Measurements from ENCODE around the gene IGF2.

The IGF2 gene

DNA sequence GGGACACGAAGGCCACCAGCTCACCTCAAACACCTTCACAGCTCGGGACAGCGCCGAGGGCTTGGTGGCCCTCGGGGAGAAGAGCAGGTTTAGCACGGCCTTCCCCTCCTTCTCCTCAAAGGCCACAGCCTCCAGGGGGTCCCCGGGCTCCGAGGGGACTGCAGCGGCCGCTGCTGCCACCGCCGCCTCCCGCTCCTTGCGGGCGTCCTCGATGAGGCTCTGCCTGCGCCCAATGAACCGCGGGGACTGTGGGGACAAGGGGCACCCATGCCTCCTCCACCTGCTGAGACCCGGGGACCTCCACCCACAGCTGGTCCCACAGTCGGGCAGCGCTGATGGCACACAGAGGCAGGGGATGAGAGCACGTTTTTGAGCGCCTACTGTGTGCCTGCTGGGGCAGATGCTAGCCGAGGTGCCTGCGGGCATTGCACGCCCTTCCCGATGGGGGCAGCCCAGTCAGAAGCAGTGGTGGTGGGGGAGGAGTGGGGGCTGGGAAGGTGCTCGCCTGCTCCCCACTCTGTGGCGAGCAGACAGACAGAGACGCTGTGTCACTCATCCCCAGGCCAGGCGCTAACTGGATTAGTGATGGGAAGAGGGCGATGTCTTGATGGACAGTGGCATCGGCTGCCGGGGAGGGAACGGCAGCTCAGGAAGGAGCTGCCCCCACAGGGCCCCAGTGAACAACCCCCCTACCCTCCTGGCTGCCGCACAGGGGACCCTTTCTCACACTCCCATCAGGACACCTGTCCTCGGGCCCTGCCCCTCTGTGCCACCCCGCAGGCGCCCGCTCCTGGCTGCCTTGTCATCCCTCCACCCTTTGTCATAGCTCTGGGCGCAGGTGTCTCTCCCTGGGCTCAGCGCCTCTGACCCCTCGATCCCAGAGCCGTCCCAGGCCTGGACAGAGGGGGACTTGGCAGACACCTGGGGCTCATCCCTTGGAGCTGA lies 30.7 kb upstream of the IGF2 start:
- no peak for DNase-seq (ENCODE audit: low read depth)

- no peak for DNase-seq (ENCODE audit: low read depth)
Observed at GRCh38 chr11:2169005-2169378, 29.8 kb upstream of the IGF2 start.

DNA sequence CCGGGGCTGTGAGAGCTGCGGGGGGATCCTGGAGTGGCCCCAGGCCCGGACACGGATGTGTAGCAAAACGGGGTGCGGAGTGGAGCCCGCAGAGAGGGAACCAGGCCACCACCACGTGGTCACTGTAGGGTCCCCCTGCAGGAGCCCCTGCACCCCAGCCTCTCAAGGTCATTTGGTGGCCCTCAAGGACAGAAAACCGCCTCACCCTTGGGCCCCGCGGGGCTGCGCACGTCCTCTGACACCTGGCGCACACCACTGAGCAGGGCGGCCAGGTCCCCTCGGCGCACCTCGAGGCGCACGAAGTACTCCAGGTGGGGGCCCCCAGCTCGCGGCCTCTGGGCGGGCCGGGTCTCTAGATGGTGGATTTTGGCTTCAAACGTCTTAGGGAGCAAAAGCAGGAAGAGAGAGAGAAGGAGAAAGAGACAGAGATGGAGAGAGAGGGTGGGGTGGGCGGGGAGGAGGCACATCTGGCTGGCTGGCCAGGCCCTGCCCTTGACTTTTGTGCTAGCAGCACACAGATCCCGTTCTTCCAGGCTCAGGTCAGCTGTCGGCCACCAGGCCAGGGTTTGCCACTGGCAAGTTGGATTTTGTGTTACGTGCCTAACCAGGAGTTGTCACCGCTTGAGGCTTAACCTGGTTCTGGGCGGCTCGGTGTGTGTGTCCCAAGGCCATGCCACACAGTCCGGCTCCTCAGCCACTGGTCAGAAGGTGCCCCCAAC lies 29.3 kb upstream of the IGF2 start:
- DNase-seq (ENCODE audit: low read depth) = no peak

- DNase-seq (ENCODE audit: low read depth) = no peak
Observed at GRCh38 chr11:2167141-2168045, 28.2 kb upstream of the IGF2 start.

- no peak for DNase-seq (ENCODE audit: low read depth)
Observed at GRCh38 chr11:2166091-2166851, 27.1 kb upstream of the IGF2 start.

- no peak for DNase-seq (ENCODE audit: low read depth)
Observed at GRCh38 chr11:2165571-2165970, 26.4 kb upstream of the IGF2 start.

DNA sequence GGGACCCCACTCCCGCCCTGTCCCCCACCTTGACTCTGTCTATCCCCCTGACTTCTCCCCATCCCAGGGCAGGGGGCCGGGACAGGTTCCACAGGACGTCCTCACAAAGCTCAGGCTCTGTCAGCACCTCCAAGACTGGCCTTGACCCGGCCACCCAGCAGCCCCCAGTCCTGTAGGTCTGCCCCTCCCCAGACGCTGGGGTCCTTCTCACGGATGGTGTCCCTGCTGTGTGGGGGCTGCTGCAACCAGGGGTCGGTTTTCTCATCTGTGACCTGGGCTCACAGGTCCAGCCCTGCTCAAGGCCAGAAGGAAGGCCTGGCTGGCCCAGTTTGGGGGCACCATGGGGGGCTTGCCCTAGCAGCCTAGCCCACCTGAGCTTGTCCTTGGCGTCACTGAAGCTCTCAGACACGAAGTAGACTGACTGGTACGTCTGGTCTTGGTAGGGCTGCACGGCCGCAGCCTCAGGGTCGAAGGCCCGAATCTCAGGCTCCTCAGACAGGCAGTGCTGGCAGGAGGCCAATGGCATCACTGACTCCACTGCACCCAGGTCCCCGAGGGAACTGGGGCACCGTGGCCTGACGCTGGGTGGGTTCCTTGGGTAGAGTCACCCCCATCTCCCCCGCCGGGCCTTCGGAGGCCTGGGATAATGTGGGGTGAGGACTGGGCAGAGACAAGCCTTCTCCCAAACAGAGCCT lies 25.8 kb upstream of the IGF2 start:
- no peak for DNase-seq (ENCODE audit: low read depth)

- no peak for DNase-seq (ENCODE audit: low read depth)
Observed at GRCh38 chr11:2164081-2164480, 24.9 kb upstream of the IGF2 start.

DNA sequence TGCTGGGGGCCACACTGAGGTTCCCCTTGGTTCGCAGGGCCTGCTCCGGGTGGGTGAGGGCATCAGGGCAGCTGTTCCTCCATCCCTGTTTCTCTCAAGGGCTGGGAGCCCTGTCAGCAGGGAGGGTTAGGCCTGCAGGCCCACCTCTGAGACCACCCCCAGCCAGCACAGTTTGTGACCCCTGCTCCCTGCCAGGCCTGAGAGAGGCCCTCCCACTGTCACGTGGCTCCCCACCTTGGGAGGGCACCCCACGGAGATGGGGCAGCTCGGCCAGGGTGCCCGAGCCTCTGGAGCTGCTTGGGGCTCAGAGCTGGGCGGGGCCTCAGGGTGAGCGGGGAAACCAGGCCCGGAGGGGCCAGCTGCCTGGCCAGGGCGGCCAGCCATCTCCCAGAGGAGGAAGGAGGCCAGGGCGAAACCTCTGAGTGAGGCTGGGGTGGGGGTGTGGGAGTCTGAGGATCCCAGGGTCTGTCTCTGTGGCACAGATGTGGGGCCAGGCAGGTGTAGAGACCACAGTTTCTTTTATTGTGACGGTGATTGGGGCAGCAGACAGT lies 24.3 kb upstream of the IGF2 start:
- DNase-seq (ENCODE audit: low read depth) = no peak

GRCh38 chr11:2160736-2161259 lies 21.6 kb upstream of the IGF2 start, which contains the start of gene INS:
Gene INS (minus strand): TSS chr11:2161209. CDS start chr11:2160971, 238 bp downstream.
- DNase-seq (ENCODE audit: low read depth) = no peak

- DNase-seq (ENCODE audit: low read depth) = no peak
Observed at GRCh38 chr11:2159536-2160413, 20.6 kb upstream of the IGF2 start.

DNA sequence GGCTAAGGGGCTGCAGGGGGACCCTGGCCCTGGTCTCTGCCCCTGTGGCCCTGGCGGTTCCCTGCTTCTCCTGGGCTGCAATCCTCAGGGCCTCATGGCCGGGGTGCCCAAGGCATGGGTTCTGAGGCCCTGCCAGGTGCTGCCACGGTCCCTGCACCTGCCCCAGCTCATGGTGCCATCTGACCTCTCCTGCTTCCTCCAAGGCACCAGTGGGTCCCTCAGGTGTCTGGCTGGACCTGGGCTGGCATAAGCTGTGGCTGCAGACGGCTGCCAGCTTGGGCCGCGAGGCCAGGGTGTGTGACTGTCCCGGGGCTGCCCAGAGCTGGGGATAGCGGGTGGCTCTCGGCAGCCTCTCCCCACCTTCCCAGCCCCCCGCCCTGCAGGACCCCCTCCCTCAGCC lies 19.8 kb upstream of the IGF2 start:
- DNase-seq (ENCODE audit: low read depth) = no peak

DNA sequence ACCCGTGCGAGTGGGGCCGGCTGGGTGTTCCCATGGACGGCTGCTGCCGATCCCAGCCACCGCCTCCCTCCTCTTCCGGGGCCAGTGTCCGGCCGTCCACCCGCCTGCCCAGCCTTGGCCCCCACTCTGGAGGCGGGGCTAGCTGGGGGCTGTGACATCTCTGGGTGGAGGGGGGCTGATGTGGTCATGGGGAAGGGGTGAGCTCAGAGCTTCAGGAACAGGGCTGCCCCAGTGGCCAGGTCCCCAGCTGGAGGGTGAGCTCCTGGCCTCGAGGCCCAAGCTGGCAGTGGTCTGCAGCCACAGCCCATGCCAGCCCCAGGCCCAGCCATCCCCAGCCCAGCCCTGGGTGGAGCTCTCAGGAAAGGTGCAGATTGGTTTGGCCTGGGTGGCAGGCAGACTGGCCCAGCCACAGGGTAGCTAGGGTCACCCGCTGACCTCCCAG lies 19.1 kb upstream of the IGF2 start:
- DNase-seq (ENCODE audit: low read depth) = no peak

DNA sequence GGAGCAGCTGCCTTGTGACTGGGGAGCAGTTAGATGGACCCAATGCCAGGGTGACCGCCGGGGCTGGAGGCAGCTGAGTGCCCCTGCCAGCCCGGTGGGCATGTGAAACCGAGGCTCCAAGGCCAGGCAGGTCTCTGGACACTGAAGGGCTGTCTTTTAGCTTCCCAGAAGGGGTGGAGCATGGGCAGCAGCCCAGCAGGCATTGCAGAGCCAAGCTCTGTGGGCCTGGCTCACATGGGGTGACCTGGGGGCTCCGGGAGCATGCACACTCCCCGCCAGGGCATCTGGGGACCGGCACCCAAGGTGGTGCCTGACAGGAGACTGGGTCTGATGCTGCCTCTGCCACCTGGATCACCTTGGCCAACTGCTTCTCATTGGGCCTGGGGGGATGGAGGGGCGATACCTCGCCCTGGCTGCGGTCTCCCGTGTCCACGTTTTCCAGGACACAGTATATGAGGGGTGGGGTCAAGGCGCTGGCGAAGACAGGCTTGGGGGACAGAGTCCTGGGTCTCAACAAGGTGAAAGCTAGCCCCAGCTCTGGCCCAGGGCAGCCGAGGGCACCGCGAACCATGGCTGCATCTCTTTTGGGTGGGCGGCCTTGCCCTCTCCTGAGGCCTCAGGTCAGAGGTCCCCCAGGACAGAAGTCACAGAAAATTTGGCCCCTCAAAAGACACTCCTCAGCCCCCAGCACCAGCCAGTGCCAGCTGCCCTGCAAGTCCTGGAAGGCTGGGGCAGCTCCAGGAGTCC lies 18.3 kb upstream of the IGF2 start:
- no peak for DNase-seq (ENCODE audit: low read depth)

GRCh38 chr11:2156416-2157182 lies 17.4 kb upstream of the IGF2 start:
- no peak for DNase-seq (ENCODE audit: low read depth)

GRCh38 chr11:2155511-2155910 lies 16.3 kb upstream of the IGF2 start:
- DNase-seq (ENCODE audit: low read depth) = no peak

DNA sequence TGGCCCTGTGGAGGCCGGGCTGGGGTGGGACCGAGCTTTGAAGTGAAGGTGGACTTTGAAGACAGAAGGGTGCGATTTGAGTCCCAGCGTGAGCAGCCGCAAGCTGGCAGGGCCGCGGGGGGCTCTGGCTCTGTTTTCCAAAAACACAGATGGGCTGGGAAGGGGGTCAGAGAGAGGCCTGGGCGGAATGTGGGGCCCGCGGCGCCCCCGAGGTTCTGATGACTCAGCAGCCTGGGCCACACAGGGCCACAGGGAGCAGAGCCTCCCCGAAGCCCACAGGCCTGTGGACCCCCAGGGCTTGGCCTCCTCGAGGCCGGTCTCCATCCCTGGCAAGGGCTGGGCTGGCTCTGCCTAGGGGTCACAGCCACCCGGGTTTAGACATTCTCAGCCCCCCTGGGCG lies 15.7 kb upstream of the IGF2 start:
- DNase-seq (ENCODE audit: low read depth) = no peak

GRCh38 chr11:2154195-2154585 lies 15.0 kb upstream of the IGF2 start:
- no peak for DNase-seq (ENCODE audit: low read depth)
